ENCODE measurements around the gene ZNF140.

ZNF140 gene

GRCh38 chr12:133130038-133130807 lies 49.5 kb downstream of the ZNF140 start, which contains the start of the genes ZNF10 and ZNF891:
Gene ZNF10, plus strand, starts transcription at chr12:133130627. Its CDS starts 13,866 bp downstream, at chr12:133144493.
Gene ZNF891, minus strand, starts transcription at chr12:133130274. Its CDS starts 8,356 bp downstream, at chr12:133121918.
- peak; percentile 80 for DNase-seq (ENCODE audit: low read depth)

DNA sequence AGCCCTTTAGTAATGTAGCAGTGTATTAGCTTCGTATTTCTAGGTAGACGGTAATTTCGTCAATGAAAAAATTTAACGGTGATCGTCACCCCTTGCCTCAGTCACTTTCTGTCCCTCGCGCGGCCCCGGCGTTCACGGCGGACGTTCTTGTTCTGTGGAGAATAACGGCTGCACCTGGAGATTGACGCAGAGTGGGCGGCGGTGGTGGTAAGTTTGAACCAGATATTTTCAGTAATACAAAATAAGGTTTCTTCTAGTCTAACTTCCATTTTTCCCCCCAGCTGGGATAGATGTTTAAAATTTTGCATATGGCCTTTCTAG lies 50.0 kb downstream of the ZNF140 start:
- no peak for DNase-seq (ENCODE audit: low read depth)

- DNase-seq (ENCODE audit: low read depth): no peak
Measured at GRCh38 chr12:133135747-133136146, 55.0 kb downstream of the ZNF140 start.

DNA sequence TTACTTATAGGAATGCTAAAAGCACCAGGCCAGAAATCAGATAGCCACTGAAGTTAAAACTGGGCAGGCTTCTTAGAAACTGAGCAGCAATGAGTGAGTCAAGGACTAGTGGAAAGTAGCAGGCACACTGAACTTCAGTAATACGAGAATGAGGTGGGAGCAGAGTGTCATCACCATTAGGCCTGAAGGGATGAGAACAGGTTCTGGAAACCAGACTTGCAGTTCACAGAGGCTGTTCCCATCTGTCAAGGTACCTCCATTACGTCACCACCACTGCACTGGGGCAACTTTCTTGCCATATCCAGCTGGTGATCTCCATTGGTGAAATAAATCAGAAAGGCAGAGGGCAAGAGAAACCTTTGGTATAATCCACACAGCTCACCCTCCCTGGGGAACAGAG lies 65.3 kb downstream of the ZNF140 start:
- DNase-seq (ENCODE audit: low read depth): no peak

DNA sequence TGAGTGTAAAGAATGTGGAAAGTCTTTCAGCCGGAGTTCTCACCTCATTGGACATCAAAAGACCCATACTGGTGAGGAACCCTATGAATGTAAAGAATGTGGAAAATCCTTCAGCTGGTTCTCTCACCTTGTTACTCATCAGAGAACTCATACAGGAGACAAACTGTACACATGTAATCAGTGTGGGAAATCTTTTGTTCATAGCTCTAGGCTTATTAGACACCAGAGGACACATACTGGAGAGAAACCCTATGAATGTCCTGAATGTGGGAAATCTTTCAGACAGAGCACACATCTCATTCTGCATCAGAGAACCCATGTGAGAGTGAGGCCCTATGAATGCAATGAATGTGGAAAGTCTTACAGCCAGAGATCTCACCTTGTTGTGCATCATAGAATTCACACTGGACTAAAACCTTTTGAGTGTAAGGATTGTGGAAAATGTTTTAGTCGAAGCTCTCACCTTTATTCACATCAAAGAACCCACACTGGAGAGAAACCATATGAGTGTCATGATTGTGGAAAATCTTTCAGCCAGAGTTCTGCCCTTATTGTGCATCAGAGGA lies 75.5 kb downstream of the ZNF140 start:
- no peak for DNase-seq (ENCODE audit: low read depth)
